GM23338 (cell line): Measurements from ENCODE around the gene ZDHHC15. TPM values are rescaled to one million over a fixed set of nuclear protein-coding genes. Genes with fewer than 3 reads are reported as not detected.

Experiments used
- ATAC-seq: fragments of 200-7000 bp; cut with Tn5 transposase; 3 replicates; pipeline ENCODE4 v1.9.1; 2020
- DNase-seq: peaks from one replicate; pipeline ENCODE4 v3.0.0-alpha.2; 2015; ENCODE audit warnings: low spot score
- H2AFZ ChIP-seq: fragments of 200-600 bp; sonication (generic); 2 replicates; pipeline ENCODE4 v1.8.0; 2016; ENCODE audit warnings: antibody characterized with exemption, mild to moderate bottlenecking, moderate library complexity
- H3F3A ChIP-seq: fragments of 200-600 bp; sonication (generic); replicated peaks from 2 replicates; pipeline ENCODE4 v1.8.0; 2017; ENCODE audit warnings: antibody characterized with exemption, mixed run types, low read depth
- H3K27ac ChIP-seq: fragments of 200-600 bp; sonication (generic); 2 replicates; pipeline ENCODE4 v1.6.1; 2016; ENCODE audit warnings: low read depth
- H3K27me3 ChIP-seq: fragments of 200-600 bp; sonication (generic); 2 replicates; pipeline ENCODE4 v1.8.0; 2016; ENCODE audit warnings: mild to moderate bottlenecking, mixed run types, moderate library complexity; ENCODE audit not compliant: insufficient read depth
- H3K36me3 ChIP-seq: fragments of 200-600 bp; sonication (generic); 2 replicates; pipeline ENCODE4 v1.8.0; 2016; ENCODE audit warnings: mild to moderate bottlenecking; ENCODE audit not compliant: insufficient read depth
- H3K4me1 ChIP-seq: fragments of 200-600 bp; sonication (generic); 2 replicates; pipeline ENCODE4 v1.8.0; 2016; ENCODE audit warnings: mild to moderate bottlenecking, moderate library complexity; ENCODE audit not compliant: insufficient read depth
- H3K4me2 ChIP-seq: fragments of 200-600 bp; sonication (generic); 2 replicates; pipeline ENCODE4 v1.7.1; 2017; ENCODE audit warnings: mixed run types
- H3K4me3 ChIP-seq: fragments of 200-600 bp; sonication (generic); 2 replicates; pipeline ENCODE4 v1.6.1; 2016; ENCODE audit warnings: mixed run types
- H3K79me2 ChIP-seq: fragments of 200-600 bp; sonication (generic); replicated peaks from 2 replicates; pipeline ENCODE4 v1.8.0; 2017; ENCODE audit warnings: mild to moderate bottlenecking; ENCODE audit not compliant: insufficient read depth
- H3K9me2 ChIP-seq: fragments of 200-600 bp; sonication (generic); 2 replicates; pipeline ENCODE4 v1.8.0; 2017; ENCODE audit not compliant: insufficient read depth
- H4K20me1 ChIP-seq: fragments of 200-600 bp; sonication (generic); replicated peaks from 2 replicates; pipeline ENCODE4 v1.8.0; 2017; ENCODE audit warnings: mild to moderate bottlenecking; ENCODE audit not compliant: insufficient read depth
- H3K27ac Mint-ChIP-seq: 2 replicates; pipeline ENCODE4 v1.8.0; 2020; ENCODE audit warnings: inconsistent platforms, mild to moderate bottlenecking, moderate library complexity, mixed read lengths
- H3K27me3 Mint-ChIP-seq: 3 replicates; pipeline ENCODE4 v1.8.0; 2022; ENCODE audit warnings: low read depth, mild to moderate bottlenecking, moderate library complexity, mixed read lengths, inconsistent platforms; ENCODE audit not compliant: insufficient read depth, poor library complexity
- H3K36me3 Mint-ChIP-seq: 3 replicates; pipeline ENCODE4 v1.8.0; 2021; ENCODE audit warnings: low read depth, mild to moderate bottlenecking, inconsistent platforms, moderate library complexity, mixed read lengths
- H3K4me1 Mint-ChIP-seq: 3 replicates; pipeline ENCODE4 v1.8.0; 2020; ENCODE audit warnings: mild to moderate bottlenecking, inconsistent platforms, mixed read lengths
- H3K4me3 Mint-ChIP-seq: 3 replicates; pipeline ENCODE4 v1.8.0; 2021; ENCODE audit warnings: moderate library complexity, mild to moderate bottlenecking, inconsistent platforms, mixed read lengths
- H3K9me3 Mint-ChIP-seq: 3 replicates; pipeline ENCODE4 v1.8.0; 2020; ENCODE audit warnings: moderate library complexity, mild to moderate bottlenecking, inconsistent platforms, mixed read lengths
- EZH2phosphoT487 ChIP-seq: fragments of 200-600 bp; sonication (generic); IDR thresholded peaks from one replicate; pipeline ENCODE4 v1.8.1; 2018; ENCODE audit warnings: antibody characterized with exemption; ENCODE audit not compliant: unreplicated experiment
- NANOG ChIP-seq: IDR thresholded peaks from 2 replicates; pipeline ENCODE4 v1.6.1; 2016; ENCODE audit warnings: antibody characterized with exemption, borderline replicate concordance
- POLR2AphosphoS5 ChIP-seq: IDR thresholded peaks from 2 replicates; pipeline ENCODE4 v1.6.1; 2016; ENCODE audit warnings: antibody characterized with exemption, low read depth
- ZNF331 ChIP-seq: fragments of 250-450 bp; sonication (Bioruptor Pico); IDR thresholded peaks from 2 replicates; pipeline ENCODE4 v1.5.0; 2020; ENCODE audit warnings: low read depth, mild to moderate bottlenecking, moderate library complexity
- polyA plus RNA-seq: library from polyadenylated mRNA; unstranded; fragments of >200 nt; fragmentation: Nextera tagmentation; extraction: Ambion mirVana; gene quantifications from 2 replicates; pipeline ENCODE4 v1.2.1, GENCODE V29; 2016
- total RNA-seq: library from RNA; depleted of rRNA; stranded (reverse); fragments of >200 nt; shearing (Covaris generic); gene quantifications from 2 replicates; pipeline ENCODE4 v1.2.3, GENCODE V29; 2014
- TF ChIP-seq, protein P1 (sequence below): fragments of 250-450 bp; sonication (Bioruptor Pico); IDR thresholded peaks from 2 replicates; pipeline ENCODE4 v1.5.0; 2020; ENCODE audit warnings: mild to moderate bottlenecking, moderate library complexity
- TF ChIP-seq, protein P2 (sequence below), 2 experiments: fragments of 200-600 bp in 1 of 2; sonication (generic) in 1 of 2; conservative IDR thresholded peaks; 2 replicates each; pipeline versions ENCODE4 v1.5.1 to v1.6.1; 2016 to 2017; ENCODE audit warnings: antibody characterized with exemption in 2 of 2, low read depth in 2 of 2, mild to moderate bottlenecking in 2 of 2, moderate library complexity in 1 of 2

The ZDHHC15 gene
- total and polyA plus RNA-seq, 2 experiments from 2014 or later, result 3.4 to 4.7 TPM

DNA sequence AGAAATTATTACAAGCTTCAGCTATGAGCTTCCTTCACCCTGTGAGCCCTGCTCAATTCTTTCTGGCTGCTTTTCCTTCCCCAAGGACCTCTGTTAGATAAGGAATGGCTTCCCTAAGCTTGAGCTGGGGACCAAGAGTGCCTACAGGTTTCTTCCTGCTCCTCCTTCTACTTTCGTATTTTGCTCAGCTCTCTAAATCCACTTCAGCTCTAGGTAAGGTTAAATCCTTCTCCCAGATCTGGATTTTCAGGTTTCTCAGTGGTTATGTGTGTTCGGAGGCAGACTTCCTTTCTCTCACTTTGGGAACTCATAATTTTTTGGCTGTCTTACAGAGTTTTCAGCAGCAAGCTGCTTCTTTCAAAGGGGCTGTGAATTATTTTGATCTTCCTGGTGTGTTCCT, 21.9 kb upstream of the ZDHHC15 start:
- H3K4me1 ChIP-seq, result no peaks in the 10 kb centered on the region
- no peak overlapping the region for H3K27ac ChIP-seq
- no peak overlapping the region for H3K27ac Mint-ChIP-seq
- H4K20me1 ChIP-seq, result no peaks in the 10 kb centered on the region
- no peaks in the 10 kb centered on the region; the same call in 2 of the 3 replicates for H3K36me3 Mint-ChIP-seq
- H3K27me3 Mint-ChIP-seq, result peaks cover 3% of the 10 kb centered on the region
- TF ChIP-seq POLR2AphosphoS5 (no peak), EZH2phosphoT487 (no peak), ZNF331 (CRISPR knock-in tag) (no peak), NANOG (no peak)
- TF ChIP-seq, protein P1, sequence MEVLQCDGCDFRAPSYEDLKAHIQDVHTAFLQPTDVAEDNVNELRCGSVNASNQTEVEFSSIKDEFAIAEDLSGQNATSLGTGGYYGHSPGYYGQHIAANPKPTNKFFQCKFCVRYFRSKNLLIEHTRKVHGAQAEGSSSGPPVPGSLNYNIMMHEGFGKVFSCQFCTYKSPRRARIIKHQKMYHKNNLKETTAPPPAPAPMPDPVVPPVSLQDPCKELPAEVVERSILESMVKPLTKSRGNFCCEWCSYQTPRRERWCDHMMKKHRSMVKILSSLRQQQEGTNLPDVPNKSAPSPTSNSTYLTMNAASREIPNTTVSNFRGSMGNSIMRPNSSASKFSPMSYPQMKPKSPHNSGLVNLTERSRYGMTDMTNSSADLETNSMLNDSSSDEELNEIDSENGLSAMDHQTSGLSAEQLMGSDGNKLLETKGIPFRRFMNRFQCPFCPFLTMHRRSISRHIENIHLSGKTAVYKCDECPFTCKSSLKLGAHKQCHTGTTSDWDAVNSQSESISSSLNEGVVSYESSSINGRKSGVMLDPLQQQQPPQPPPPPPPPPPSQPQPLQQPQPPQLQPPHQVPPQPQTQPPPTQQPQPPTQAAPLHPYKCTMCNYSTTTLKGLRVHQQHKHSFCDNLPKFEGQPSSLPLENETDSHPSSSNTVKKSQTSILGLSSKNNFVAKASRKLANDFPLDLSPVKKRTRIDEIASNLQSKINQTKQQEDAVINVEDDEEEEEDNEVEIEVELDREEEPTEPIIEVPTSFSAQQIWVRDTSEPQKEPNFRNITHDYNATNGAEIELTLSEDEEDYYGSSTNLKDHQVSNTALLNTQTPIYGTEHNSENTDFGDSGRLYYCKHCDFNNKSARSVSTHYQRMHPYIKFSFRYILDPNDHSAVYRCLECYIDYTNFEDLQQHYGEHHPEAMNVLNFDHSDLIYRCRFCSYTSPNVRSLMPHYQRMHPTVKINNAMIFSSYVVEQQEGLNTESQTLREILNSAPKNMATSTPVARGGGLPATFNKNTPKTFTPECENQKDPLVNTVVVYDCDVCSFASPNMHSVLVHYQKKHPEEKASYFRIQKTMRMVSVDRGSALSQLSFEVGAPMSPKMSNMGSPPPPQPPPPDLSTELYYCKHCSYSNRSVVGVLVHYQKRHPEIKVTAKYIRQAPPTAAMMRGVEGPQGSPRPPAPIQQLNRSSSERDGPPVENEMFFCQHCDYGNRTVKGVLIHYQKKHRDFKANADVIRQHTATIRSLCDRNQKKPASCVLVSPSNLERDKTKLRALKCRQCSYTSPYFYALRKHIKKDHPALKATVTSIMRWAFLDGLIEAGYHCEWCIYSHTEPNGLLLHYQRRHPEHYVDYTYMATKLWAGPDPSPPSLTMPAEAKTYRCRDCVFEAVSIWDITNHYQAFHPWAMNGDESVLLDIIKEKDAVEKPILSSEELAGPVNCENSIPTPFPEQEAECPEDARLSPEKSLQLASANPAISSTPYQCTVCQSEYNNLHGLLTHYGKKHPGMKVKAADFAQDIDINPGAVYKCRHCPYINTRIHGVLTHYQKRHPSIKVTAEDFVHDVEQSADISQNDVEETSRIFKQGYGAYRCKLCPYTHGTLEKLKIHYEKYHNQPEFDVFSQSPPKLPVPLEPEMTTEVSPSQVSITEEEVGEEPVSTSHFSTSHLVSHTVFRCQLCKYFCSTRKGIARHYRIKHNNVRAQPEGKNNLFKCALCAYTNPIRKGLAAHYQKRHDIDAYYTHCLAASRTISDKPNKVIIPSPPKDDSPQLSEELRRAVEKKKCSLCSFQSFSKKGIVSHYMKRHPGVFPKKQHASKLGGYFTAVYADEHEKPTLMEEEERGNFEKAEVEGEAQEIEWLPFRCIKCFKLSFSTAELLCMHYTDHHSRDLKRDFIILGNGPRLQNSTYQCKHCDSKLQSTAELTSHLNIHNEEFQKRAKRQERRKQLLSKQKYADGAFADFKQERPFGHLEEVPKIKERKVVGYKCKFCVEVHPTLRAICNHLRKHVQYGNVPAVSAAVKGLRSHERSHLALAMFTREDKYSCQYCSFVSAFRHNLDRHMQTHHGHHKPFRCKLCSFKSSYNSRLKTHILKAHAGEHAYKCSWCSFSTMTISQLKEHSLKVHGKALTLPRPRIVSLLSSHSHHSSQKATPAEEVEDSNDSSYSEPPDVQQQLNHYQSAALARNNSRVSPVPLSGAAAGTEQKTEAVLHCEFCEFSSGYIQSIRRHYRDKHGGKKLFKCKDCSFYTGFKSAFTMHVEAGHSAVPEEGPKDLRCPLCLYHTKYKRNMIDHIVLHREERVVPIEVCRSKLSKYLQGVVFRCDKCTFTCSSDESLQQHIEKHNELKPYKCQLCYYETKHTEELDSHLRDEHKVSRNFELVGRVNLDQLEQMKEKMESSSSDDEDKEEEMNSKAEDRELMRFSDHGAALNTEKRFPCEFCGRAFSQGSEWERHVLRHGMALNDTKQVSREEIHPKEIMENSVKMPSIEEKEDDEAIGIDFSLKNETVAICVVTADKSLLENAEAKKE (CRISPR knock-in tag), result no peak
- TF ChIP-seq, protein P2, sequence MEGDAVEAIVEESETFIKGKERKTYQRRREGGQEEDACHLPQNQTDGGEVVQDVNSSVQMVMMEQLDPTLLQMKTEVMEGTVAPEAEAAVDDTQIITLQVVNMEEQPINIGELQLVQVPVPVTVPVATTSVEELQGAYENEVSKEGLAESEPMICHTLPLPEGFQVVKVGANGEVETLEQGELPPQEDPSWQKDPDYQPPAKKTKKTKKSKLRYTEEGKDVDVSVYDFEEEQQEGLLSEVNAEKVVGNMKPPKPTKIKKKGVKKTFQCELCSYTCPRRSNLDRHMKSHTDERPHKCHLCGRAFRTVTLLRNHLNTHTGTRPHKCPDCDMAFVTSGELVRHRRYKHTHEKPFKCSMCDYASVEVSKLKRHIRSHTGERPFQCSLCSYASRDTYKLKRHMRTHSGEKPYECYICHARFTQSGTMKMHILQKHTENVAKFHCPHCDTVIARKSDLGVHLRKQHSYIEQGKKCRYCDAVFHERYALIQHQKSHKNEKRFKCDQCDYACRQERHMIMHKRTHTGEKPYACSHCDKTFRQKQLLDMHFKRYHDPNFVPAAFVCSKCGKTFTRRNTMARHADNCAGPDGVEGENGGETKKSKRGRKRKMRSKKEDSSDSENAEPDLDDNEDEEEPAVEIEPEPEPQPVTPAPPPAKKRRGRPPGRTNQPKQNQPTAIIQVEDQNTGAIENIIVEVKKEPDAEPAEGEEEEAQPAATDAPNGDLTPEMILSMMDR (conservative IDR thresholded peaks at IDR 0.05; ENCODE audit: low read depth in 2 of 2), result no peak
- H3K4me1 Mint-ChIP-seq, result peaks cover 6% of the 10 kb centered on the region
- no peak overlapping the region for H2AFZ ChIP-seq
- no peaks in the 10 kb centered on the region for H3K36me3 ChIP-seq
- no peak for DNase-seq
- ATAC-seq, result no peak
- no peak overlapping the region for H3K4me2 ChIP-seq
- no peaks in the 10 kb centered on the region for H3F3A ChIP-seq
- no peaks in the 10 kb centered on the region; the same call in 1 of the 3 replicates for H3K9me3 Mint-ChIP-seq
- H3K4me3 Mint-ChIP-seq, result no peak overlapping the region
- H3K9me2 ChIP-seq, result no peaks in the 10 kb centered on the region
- H3K4me3 ChIP-seq, result no peak overlapping the region
- H3K79me2 ChIP-seq, result no peaks in the 10 kb centered on the region
- H3K27me3 ChIP-seq, result no peaks in the 10 kb centered on the region
